ENCODE results near the gene PKP1. TPM values are rescaled to one million over a fixed set of nuclear protein-coding genes. Genes with fewer than 3 reads are reported as not detected.

The PKP1 gene
- total and polyA plus RNA-seq, 10 of the 15 experiments (the other 5 are each of a cell fraction or from before 2014, with no cell fraction given), result 0.03 TPM; not detected in 9

DNA sequence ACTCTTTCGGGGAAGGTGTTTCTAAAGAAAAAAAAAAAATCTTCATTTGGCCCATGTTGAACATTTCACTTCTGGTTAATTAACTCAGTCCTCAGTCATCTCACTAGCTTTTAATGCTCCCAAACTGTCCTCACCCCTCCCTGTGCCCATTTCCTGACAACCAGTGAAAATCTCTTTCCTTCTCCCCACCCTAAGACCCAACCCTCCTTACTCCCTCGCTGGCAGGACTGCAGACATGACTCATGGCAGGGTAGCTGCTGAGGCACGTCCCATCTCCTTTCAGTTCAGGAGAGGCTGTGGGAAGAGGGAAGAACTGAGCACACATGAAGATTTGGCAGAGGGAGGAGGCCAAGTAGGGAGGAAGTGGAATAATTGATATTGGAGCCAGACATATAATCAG is 12.6 kb downstream of the PKP1 start:
- no peak overlapping the region for H3K27ac ChIP-seq (ENCODE audit: control insufficient read depth, insufficient read depth)
- H3K4me2 ChIP-seq (ENCODE audit: control insufficient read depth, insufficient read depth), result no peak overlapping the region
- no peaks in the 10 kb centered on the region for H3K36me3 ChIP-seq (ENCODE audit: control insufficient read depth in 2 of 2, insufficient read depth in 2 of 2, low read length in 1 of 2)
- peaks cover 8 to 18% of the 10 kb centered on the region in 2 experiments for H3K27me3 ChIP-seq (replicated peaks in 1 of 2; ENCODE audit: control insufficient read depth in 2 of 2, insufficient read depth in 2 of 2, low read length in 1 of 2)
- WGBS (ENCODE audit: insufficient coverage, insufficient replicate concordance, low lambda C conversion rate, missing lambda C conversion rate), result 34% methylated on average over 3 of the region's 3 CpGs
- no peak for TF ChIP-seq ZBED1 (IDR thresholded peaks at IDR 0.05; ENCODE audit: borderline replicate concordance)
- no peak for TF ChIP-seq KDM1A (IDR thresholded peaks at IDR 0.05; ENCODE audit: borderline replicate concordance)
- no peak for TF ChIP-seq CHD2 (IDR thresholded peaks at IDR 0.05; ENCODE audit: borderline replicate concordance, low read depth, low read length)
- TF ChIP-seq TCF12 (IDR thresholded peaks at IDR 0.05; ENCODE audit: low read depth, low read length), result no peak
- TF ChIP-seq ZNF384 (IDR thresholded peaks at IDR 0.05; ENCODE audit: borderline replicate concordance, low read depth, low read length), result no peak
- TF ChIP-seq, protein P1, sequence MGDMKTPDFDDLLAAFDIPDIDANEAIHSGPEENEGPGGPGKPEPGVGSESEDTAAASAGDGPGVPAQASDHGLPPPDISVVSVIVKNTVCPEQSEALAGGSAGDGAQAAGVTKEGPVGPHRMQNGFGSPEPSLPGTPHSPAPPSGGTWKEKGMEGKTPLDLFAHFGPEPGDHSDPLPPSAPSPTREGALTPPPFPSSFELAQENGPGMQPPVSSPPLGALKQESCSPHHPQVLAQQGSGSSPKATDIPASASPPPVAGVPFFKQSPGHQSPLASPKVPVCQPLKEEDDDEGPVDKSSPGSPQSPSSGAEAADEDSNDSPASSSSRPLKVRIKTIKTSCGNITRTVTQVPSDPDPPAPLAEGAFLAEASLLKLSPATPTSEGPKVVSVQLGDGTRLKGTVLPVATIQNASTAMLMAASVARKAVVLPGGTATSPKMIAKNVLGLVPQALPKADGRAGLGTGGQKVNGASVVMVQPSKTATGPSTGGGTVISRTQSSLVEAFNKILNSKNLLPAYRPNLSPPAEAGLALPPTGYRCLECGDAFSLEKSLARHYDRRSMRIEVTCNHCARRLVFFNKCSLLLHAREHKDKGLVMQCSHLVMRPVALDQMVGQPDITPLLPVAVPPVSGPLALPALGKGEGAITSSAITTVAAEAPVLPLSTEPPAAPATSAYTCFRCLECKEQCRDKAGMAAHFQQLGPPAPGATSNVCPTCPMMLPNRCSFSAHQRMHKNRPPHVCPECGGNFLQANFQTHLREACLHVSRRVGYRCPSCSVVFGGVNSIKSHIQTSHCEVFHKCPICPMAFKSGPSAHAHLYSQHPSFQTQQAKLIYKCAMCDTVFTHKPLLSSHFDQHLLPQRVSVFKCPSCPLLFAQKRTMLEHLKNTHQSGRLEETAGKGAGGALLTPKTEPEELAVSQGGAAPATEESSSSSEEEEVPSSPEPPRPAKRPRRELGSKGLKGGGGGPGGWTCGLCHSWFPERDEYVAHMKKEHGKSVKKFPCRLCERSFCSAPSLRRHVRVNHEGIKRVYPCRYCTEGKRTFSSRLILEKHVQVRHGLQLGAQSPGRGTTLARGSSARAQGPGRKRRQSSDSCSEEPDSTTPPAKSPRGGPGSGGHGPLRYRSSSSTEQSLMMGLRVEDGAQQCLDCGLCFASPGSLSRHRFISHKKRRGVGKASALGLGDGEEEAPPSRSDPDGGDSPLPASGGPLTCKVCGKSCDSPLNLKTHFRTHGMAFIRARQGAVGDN (IDR thresholded peaks at IDR 0.05), result no peak
- no peak for TF ChIP-seq FOXK2 (IDR thresholded peaks at IDR 0.05)
- POLR2A ChIA-PET, result no interaction called here
- RAD21 ChIA-PET (ENCODE audit: unreplicated experiment), result no interaction called here
- no peaks in the 10 kb centered on the region for H4K20me1 ChIP-seq (ENCODE audit: control insufficient read depth, insufficient read depth)
- intact Hi-C loops (cut with micrococcal nuclease; ENCODE audit: unreplicated experiment) (no loop called here), in situ Hi-C loops (cut with MboI) (no loop called here)
- H3K4me3 ChIP-seq, result no peak overlapping the region
- BruUV-seq (replicated peaks), result no TSS peak
- H3K9me3 ChIP-seq (replicated peaks; ENCODE audit: control insufficient read depth, insufficient read depth, low read length), result no peaks in the 10 kb centered on the region
- CTCF ChIA-PET, result interaction anchor here (0.6 kb wide), 1 partner anchor 1840 kb away, joined by 3 read pairs; no protein-coding TSS in a partner anchor
- SMC1A ChIA-PET (ENCODE audit: uncharacterized antibody, unreplicated experiment), result no interaction called here
- ATAC-seq (no peak), FAIRE-seq (no peak), DNase-seq (ENCODE audit: low read depth, low spot score) (no peak)
- no peaks in the 10 kb centered on the region for H3K4me1 ChIP-seq (ENCODE audit: control insufficient read depth, insufficient read depth, low read length)
- H3K79me2 ChIP-seq (ENCODE audit: control insufficient read depth, insufficient read depth, low read length), result no peaks in the 10 kb centered on the region
- H2AFZ ChIP-seq (ENCODE audit: control insufficient read depth, low read depth, low read length), result no peak overlapping the region
- no peak overlapping the region for H3K9ac ChIP-seq (ENCODE audit: control insufficient read depth, insufficient read depth, low read length)
